Spleen (tissue), 11 donors: ENCODE measurements around the gene DAPK2. TPM values are rescaled to one million over a fixed set of nuclear protein-coding genes. Genes with fewer than 3 reads are reported as not detected.
"Not testable (repeated sequence)": the region's sequence is repeated elsewhere in the genome, so short reads cannot be mapped to it uniquely, and the experiment has no call there.

Experiments
- DNase-seq: peaks from one replicate; pipeline ENCODE4 v3.0.0-alpha.2; 2020
- H3K27ac ChIP-seq, 8 donors: fragments of 200-600 bp; sonication (generic) in 7 of 8; 1 replicate in 4 of 8; 2 replicates in 4 of 8; pipeline versions ENCODE4 v1.5.0 to v1.8.0; 2016 to 2021; ENCODE audit warnings: inconsistent platforms in 4 of 8, mild to moderate bottlenecking in 4 of 8, moderate library complexity in 1 of 8
- H3K27me3 ChIP-seq, 7 donors: fragments of 200-600 bp; sonication (generic) in 6 of 7; replicated peaks in 1 of 7; 1 replicate in 4 of 7; 2 replicates in 3 of 7; pipeline versions ENCODE4 v1.5.0 to v1.8.0; 2016 to 2021; ENCODE audit warnings: inconsistent platforms in 3 of 7, mild to moderate bottlenecking in 1 of 7
- H3K36me3 ChIP-seq, 6 donors: fragments of 200-600 bp; sonication (generic) in 5 of 6; 1 replicate in 4 of 6; 2 replicates in 2 of 6; pipeline versions ENCODE4 v1.5.0 to v1.8.0; 2016 to 2021; ENCODE audit warnings: inconsistent platforms in 2 of 6
- H3K4me1 ChIP-seq, 6 donors: fragments of 200-600 bp; sonication (generic) in 5 of 6; 1 replicate in 3 of 6; 2 replicates in 3 of 6; pipeline versions ENCODE4 v1.5.0 to v1.8.0; 2016 to 2021; ENCODE audit warnings: inconsistent platforms in 3 of 6
- H3K4me3 ChIP-seq, 8 donors: fragments of 200-600 bp; sonication (generic) in 7 of 8; 1 replicate in 4 of 8; 2 replicates in 4 of 8; pipeline versions ENCODE4 v1.5.0 to v1.8.0; 2016 to 2021; ENCODE audit warnings: inconsistent platforms in 4 of 8, mild to moderate bottlenecking in 4 of 8, moderate library complexity in 2 of 8
- H3K9me3 ChIP-seq, 8 donors: fragments of 200-600 bp; sonication (generic) in 7 of 8; 1 replicate in 4 of 8; 2 replicates in 4 of 8; pipeline versions ENCODE4 v1.5.0 to v1.8.0; 2016 to 2021; ENCODE audit warnings: inconsistent platforms in 4 of 8
- CTCF ChIP-seq, 11 experiments: fragments of 200-600 bp in 7 of 11; fragments of 450-650 bp in 4 of 11; sonication (generic) in 4 of 11; IDR thresholded peaks in 8 of 11; conservative IDR thresholded peaks in 3 of 11; 1 replicate in 7 of 11; 2 replicates in 4 of 11; pipeline versions ENCODE4 v1.4.0 to v1.8.0; 2016 to 2021; ENCODE audit warnings: antibody characterized with exemption in 11 of 11, inconsistent platforms in 4 of 11, mild to moderate bottlenecking in 1 of 11
- POLR2A ChIP-seq, 3 donors: fragments of 450-650 bp; IDR thresholded peaks; one replicate each; pipeline ENCODE4 v1.5.1; 2017; ENCODE audit warnings: antibody characterized with exemption in 3 of 3, mild to moderate bottlenecking in 1 of 3
- POLR2AphosphoS5 ChIP-seq, 3 donors: sonication (generic); formaldehyde crosslinking; IDR thresholded peaks; one replicate each; pipeline ENCODE4 v1.5.1; 2017; ENCODE audit warnings: antibody characterized with exemption in 3 of 3
- WGBS, 5 donors: extraction: QIAGEN DNeasy Blood & Tissue Kit in 3 of 5; methylation state at CpG; one replicate each; pipeline versions ENCODE4 v1.1.5 to v1.1.7; 2013 to 2018; 5-methylcytosine and 5-hydroxymethylcytosine counted together
- intact Hi-C: fragments of 100-400 bp; cut with DNase I; formaldehyde crosslinking; loops from one replicate; pipeline ENCODE4 v1.15.0; 2023; ENCODE audit warnings: low total_unique reads
- polyA plus RNA-seq, 3 donors: library from polyadenylated mRNA; stranded (reverse); fragments of 200-250 nt; gene quantifications; one replicate each; pipeline ENCODE4 v1.2.1, GENCODE V29; 2013
- total RNA-seq, 7 donors: library from RNA; depleted of rRNA in 3 of 7; stranded (reverse); fragments of >200 nt in 3 of 7; fragmentation: NEBNext Ultra II Directional in 4 of 7; extraction: Animal tissue kit (Norgen Biotek cat#: 25700) in 4 of 7; gene quantifications; one replicate each; pipeline versions ENCODE4 v1.1.0 to v1.2.1, GENCODE V29; 2016 to 2021
- donor health status: healthy with polysubstance abuse.
- donor health status: DM: no; HTN: no; CAD: no; lungs with moderate emphysema.
- donor health status: DM: no; HTN: no; CAD: no.
- donor health status: Bipolar disorder and iron deficiency.
- donor health status: healthy.
- donor health status: DM: no; HTN: no; CAD: no.
- donor health status: DM: yes; HTN: yes; CAD: no.

The DAPK2 gene
- total and polyA plus RNA-seq, 10 donors: 4.9 to 38.3 (median 15.5) TPM

- H3K27ac ChIP-seq: no peak overlapping the region
- H3K36me3 ChIP-seq: no peaks in the 10 kb centered on the region
- no peaks in the 10 kb centered on the region for H3K9me3 ChIP-seq
- no peaks in the 10 kb centered on the region for H3K4me1 ChIP-seq
- no peak overlapping the region for H3K4me3 ChIP-seq
- 83 to 90% (median 84%) methylated on average over 5 of the region's 5 CpGs for WGBS, 5 donors
- H3K27me3 ChIP-seq: no peaks in the 10 kb centered on the region
- intact Hi-C loops: no loop called here
- TF ChIP-seq POLR2A (IDR thresholded peaks at IDR 0.05) (no peak), POLR2AphosphoS5 (IDR thresholded peaks at IDR 0.05) (no peak), CTCF (IDR thresholded peaks at IDR 0.05 in 8 of 11, conservative IDR thresholded peaks at IDR 0.05 in 3 of 11) (no peak)
- no peak for DNase-seq
Observed at GRCh38 chr15:64058279-64058678, 12.0 kb upstream of the DAPK2 start.

GRCh38 chr15:64053674-64054073 lies 7.4 kb upstream of the DAPK2 start:
- H3K4me3 ChIP-seq, DNase-seq, H3K36me3 ChIP-seq, H3K27me3 ChIP-seq, H3K27ac ChIP-seq, intact Hi-C loops, H3K9me3 ChIP-seq: not testable (repeated sequence)
- 81 to 89% (median 86%) methylated on average over 12 of the region's 12 CpGs for WGBS, 5 donors
- H3K4me1 ChIP-seq: peaks cover 0 to 26% (median 17%) of the 10 kb centered on the region in 6 donors

- intact Hi-C loops: no loop called here
- DNase-seq: no peak
- TF ChIP-seq POLR2AphosphoS5 (IDR thresholded peaks at IDR 0.05) (no peak), CTCF (IDR thresholded peaks at IDR 0.05 in 8 of 11, conservative IDR thresholded peaks at IDR 0.05 in 3 of 11) (no peak), POLR2A (IDR thresholded peaks at IDR 0.05) (no peak)
Observed at GRCh38 chr15:64052925-64053491, 6.7 kb upstream of the DAPK2 start.

GRCh38 chr15:64051407-64052259 lies 5.3 kb upstream of the DAPK2 start:
- intact Hi-C loops: no loop called here
- Histone ChIP-seq H3K4me3 (no peak overlapping the region), H3K9me3 (no peaks in the 10 kb centered on the region), H3K27ac (no peak overlapping the region), H3K27me3 (no peaks in the 10 kb centered on the region), H3K4me1 (peaks cover 8 to 46% (median 33%) of the 10 kb centered on the region in 6 donors), H3K36me3 (no peaks in the 10 kb centered on the region)
- 78 to 93% (median 80%) methylated on average over 5 to 6 of the region's 6 CpGs for WGBS, 5 donors
- TF ChIP-seq CTCF (IDR thresholded peaks at IDR 0.05 in 8 of 11, conservative IDR thresholded peaks at IDR 0.05 in 3 of 11) (no peak), POLR2AphosphoS5 (IDR thresholded peaks at IDR 0.05) (no peak), POLR2A (IDR thresholded peaks at IDR 0.05) (no peak)
- no peak for DNase-seq

More at GRCh38 chr15:64052925-64053491, 6.7 kb upstream of the DAPK2 start:
- Histone ChIP-seq H3K4me3 (no peak overlapping the region), H3K36me3 (no peaks in the 10 kb centered on the region), H3K4me1 (peaks cover 2 to 32% (median 23%) of the 10 kb centered on the region in 6 donors), H3K9me3 (no peaks in the 10 kb centered on the region), H3K27ac (no peak overlapping the region), H3K27me3 (no peaks in the 10 kb centered on the region)
- WGBS, 5 donors: 90 to 99% (median 96%) methylated on average over 5 of the region's 5 CpGs
